Measurements from ENCODE around the gene CASZ1. TPM values are rescaled to one million over a fixed set of nuclear protein-coding genes. Genes with fewer than 3 reads are reported as not detected.
A peak's percentile ranks its signal among the peaks of the same experiment; 100 is the strongest.

Gene CASZ1
- total and polyA plus RNA-seq, 9 of the 15 experiments (the other 6 are each of a cell fraction or from before 2014, with no cell fraction given) = 0.01 to 4.0 (median 0.76) TPM; not detected in 1

- TF ChIP-seq ZNF717 (CRISPR knock-in tag; IDR thresholded peaks at IDR 0.05) = no peak
- no peak for TF ChIP-seq SNIP1 (IDR thresholded peaks at IDR 0.05; ENCODE audit: low read depth)
- TF ChIP-seq ETS2 (tag; IDR thresholded peaks at IDR 0.05; ENCODE audit: borderline replicate concordance, poor library complexity, severe bottlenecking) = no peak
- TF ChIP-seq E2F6 (IDR thresholded peaks at IDR 0.05; ENCODE audit: borderline replicate concordance in 1 of 2, extremely low read depth in 1 of 2, insufficient read depth in 1 of 2, insufficient read length in 1 of 2, low read depth in 1 of 2, low read length in 1 of 2, poor library complexity in 1 of 2, severe bottlenecking in 1 of 2) = peak in 1 of 2 experiments; percentile 12
- no peak for TF ChIP-seq CREB3 (tag; conservative IDR thresholded peaks at IDR 0.05; ENCODE audit: low read depth)
- no peak for TF ChIP-seq SNRNP70 (optimal IDR thresholded peaks at IDR 0.05; ENCODE audit: low read depth, low read length)
- no peak for TF ChIP-seq SLC30A9 (CRISPR knock-in tag; IDR thresholded peaks at IDR 0.05)
- TF ChIP-seq TFAM (CRISPR knock-in tag; conservative IDR thresholded peaks at IDR 0.05) = no peak
- TF ChIP-seq ZNF507 (tag; conservative IDR thresholded peaks at IDR 0.05) = no peak
- TF ChIP-seq, protein P1, sequence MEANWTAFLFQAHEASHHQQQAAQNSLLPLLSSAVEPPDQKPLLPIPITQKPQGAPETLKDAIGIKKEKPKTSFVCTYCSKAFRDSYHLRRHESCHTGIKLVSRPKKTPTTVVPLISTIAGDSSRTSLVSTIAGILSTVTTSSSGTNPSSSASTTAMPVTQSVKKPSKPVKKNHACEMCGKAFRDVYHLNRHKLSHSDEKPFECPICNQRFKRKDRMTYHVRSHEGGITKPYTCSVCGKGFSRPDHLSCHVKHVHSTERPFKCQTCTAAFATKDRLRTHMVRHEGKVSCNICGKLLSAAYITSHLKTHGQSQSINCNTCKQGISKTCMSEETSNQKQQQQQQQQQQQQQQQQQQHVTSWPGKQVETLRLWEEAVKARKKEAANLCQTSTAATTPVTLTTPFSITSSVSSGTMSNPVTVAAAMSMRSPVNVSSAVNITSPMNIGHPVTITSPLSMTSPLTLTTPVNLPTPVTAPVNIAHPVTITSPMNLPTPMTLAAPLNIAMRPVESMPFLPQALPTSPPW (CRISPR knock-in tag; IDR thresholded peaks at IDR 0.05) = peak; percentile 44
- TF ChIP-seq CHCHD3 (CRISPR knock-in tag; IDR thresholded peaks at IDR 0.05) = no peak
- TF ChIP-seq REST (IDR thresholded peaks at IDR 0.05; ENCODE audit: borderline replicate concordance) = no peak
- no peak for TF ChIP-seq REST (CRISPR knock-in tag; IDR thresholded peaks at IDR 0.05; ENCODE audit: low read depth)
These were observed at the start of gene CASZ1 (continued) for GRCh38 chr1:10796029-10796944.
